Dendritic cell treated with granulocyte-macrophage colony-stimulating factor and Interleukin-4, amounts not matched to agents 40 ng/mL and 50 ng/mL, for 4 days (primary cell): ENCODE results near the gene CHEK1.

Experiments
- H3K27ac Mint-ChIP-seq: one replicate; pipeline ENCODE4 v1.8.0; 2022; ENCODE audit warnings: mild to moderate bottlenecking, mixed read lengths
- H3K27me3 Mint-ChIP-seq: one replicate; pipeline ENCODE4 v1.8.0; 2022; ENCODE audit warnings: mild to moderate bottlenecking, mixed read lengths
- H3K36me3 Mint-ChIP-seq: one replicate; pipeline ENCODE4 v1.8.0; 2022; ENCODE audit warnings: low read depth, mixed read lengths
- H3K4me1 Mint-ChIP-seq: one replicate; pipeline ENCODE4 v1.8.0; 2022; ENCODE audit warnings: low read depth, mixed read lengths
- H3K4me3 Mint-ChIP-seq: one replicate; pipeline ENCODE4 v1.8.0; 2022; ENCODE audit warnings: mild to moderate bottlenecking, moderate library complexity, mixed read lengths
- H3K9me3 Mint-ChIP-seq: one replicate; pipeline ENCODE4 v1.8.0; 2022; ENCODE audit warnings: mixed read lengths
- intact Hi-C: fragments of 100-400 bp; cut with micrococcal nuclease; formaldehyde crosslinking; loops from one replicate; pipeline ENCODE4 v1.15.0; 2022

CHEK1 gene

DNA sequence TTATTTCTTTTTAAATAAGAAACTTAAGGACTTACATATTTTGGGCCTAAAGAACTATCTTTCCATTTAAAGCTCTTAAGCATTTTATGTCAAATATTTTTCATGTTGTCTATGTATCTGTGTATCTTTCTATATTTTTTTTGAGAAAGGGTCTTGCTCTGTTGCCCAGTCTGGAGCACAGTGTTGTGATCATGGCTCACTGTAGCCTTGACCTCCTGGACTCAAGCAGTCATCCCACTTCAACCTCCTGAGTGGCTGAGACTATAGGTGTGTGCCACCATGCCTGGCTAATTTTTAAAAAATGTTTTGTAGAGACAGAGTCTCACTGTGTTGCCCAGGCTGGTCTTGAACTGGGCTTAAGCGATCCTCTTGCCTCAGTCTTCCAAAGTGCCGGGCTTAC is 24.3 kb upstream of the CHEK1 start:
- H3K27ac Mint-ChIP-seq = no peak overlapping the region
- no peaks in the 10 kb centered on the region for H3K9me3 Mint-ChIP-seq
- H3K4me3 Mint-ChIP-seq = no peak overlapping the region
- H3K36me3 Mint-ChIP-seq = peaks cover 95% of the 10 kb centered on the region
- intact Hi-C loops = no loop called here
- no peaks in the 10 kb centered on the region for H3K27me3 Mint-ChIP-seq
- H3K4me1 Mint-ChIP-seq = peaks cover 23% of the 10 kb centered on the region

DNA sequence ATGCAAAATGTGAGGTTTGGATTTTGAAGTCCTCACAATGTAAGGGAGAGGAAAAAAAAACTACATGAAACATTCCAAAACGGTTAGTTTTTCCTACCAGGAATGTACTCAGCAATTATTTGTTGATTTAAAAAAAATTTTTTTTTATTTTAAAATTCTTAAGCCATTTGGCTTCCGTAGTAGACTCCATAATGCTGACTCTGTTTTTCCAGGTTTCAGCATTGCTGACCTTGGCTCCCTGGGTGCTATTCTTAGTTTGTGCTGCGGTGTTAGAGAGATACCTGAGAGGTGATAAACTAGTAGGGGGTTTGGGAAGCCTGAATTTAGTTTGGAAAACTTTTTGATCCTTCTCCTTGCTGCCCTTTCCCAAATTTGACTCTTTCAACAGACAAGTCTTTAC is 21.8 kb upstream of the CHEK1 start:
- H3K36me3 Mint-ChIP-seq = peaks cover 95% of the 10 kb centered on the region
- no peak overlapping the region for H3K27ac Mint-ChIP-seq
- no peaks in the 10 kb centered on the region for H3K9me3 Mint-ChIP-seq
- H3K4me3 Mint-ChIP-seq = no peak overlapping the region
- intact Hi-C loops = no loop called here
- H3K4me1 Mint-ChIP-seq = peaks cover 9% of the 10 kb centered on the region
- no peaks in the 10 kb centered on the region for H3K27me3 Mint-ChIP-seq

GRCh38 chr11:125605417-125605816 is 19.5 kb upstream of the CHEK1 start:
- peaks cover 97% of the 10 kb centered on the region for H3K36me3 Mint-ChIP-seq
- H3K9me3 Mint-ChIP-seq = no peaks in the 10 kb centered on the region
- H3K27me3 Mint-ChIP-seq = no peaks in the 10 kb centered on the region
- no peak overlapping the region for H3K4me3 Mint-ChIP-seq
- no peaks in the 10 kb centered on the region for H3K4me1 Mint-ChIP-seq
- intact Hi-C loops = no loop called here
- no peak overlapping the region for H3K27ac Mint-ChIP-seq

GRCh38 chr11:125609545-125609944 is 15.4 kb upstream of the CHEK1 start:
- no peak overlapping the region for H3K27ac Mint-ChIP-seq

GRCh38 chr11:125618383-125618782 is 6.6 kb upstream of the CHEK1 start:
- Mint-ChIP-seq H3K36me3 (peaks cover 89% of the 10 kb centered on the region), H3K27me3 (no peaks in the 10 kb centered on the region), H3K27ac (no peak overlapping the region), H3K4me3 (no peak overlapping the region), H3K4me1 (no peaks in the 10 kb centered on the region), H3K9me3 (no peaks in the 10 kb centered on the region)
- intact Hi-C loops = no loop called here

More at GRCh38 chr11:125609545-125609944, 15.4 kb upstream of the CHEK1 start:
- no peaks in the 10 kb centered on the region for H3K27me3 Mint-ChIP-seq
- H3K36me3 Mint-ChIP-seq = peaks cover 99% of the 10 kb centered on the region
- H3K4me3 Mint-ChIP-seq = no peak overlapping the region
- no peaks in the 10 kb centered on the region for H3K9me3 Mint-ChIP-seq
- H3K4me1 Mint-ChIP-seq = no peaks in the 10 kb centered on the region
- intact Hi-C loops = no loop called here

- Mint-ChIP-seq H3K4me1 (peaks cover 22% of the 10 kb centered on the region), H3K27ac (no peak overlapping the region), H3K9me3 (no peaks in the 10 kb centered on the region), H3K36me3 (peaks cover 66% of the 10 kb centered on the region), H3K4me3 (no peak overlapping the region), H3K27me3 (no peaks in the 10 kb centered on the region)
- intact Hi-C loops = no loop called here
Observed at GRCh38 chr11:125621995-125622394, 3.0 kb upstream of the CHEK1 start.

- H3K9me3 Mint-ChIP-seq = no peaks in the 10 kb centered on the region
- no peak overlapping the region for H3K27ac Mint-ChIP-seq
- peaks cover 22% of the 10 kb centered on the region for H3K4me1 Mint-ChIP-seq
- peaks cover 59% of the 10 kb centered on the region for H3K36me3 Mint-ChIP-seq
- no peak overlapping the region for H3K4me3 Mint-ChIP-seq
- intact Hi-C loops = no loop called here
- no peaks in the 10 kb centered on the region for H3K27me3 Mint-ChIP-seq
Observed at GRCh38 chr11:125623064-125623463, 1.9 kb upstream of the CHEK1 start.

- intact Hi-C loops = loop anchor here (1.0 to 5.0 kb wide), 4 partner anchors 33 to 262 kb away; partner anchors contain the start of genes EI24, HYLS1 and STT3A
- Mint-ChIP-seq H3K27me3 (no peaks in the 10 kb centered on the region), H3K9me3 (no peaks in the 10 kb centered on the region), H3K27ac (peak overlapping the region; percentile 97), H3K36me3 (peaks cover 37% of the 10 kb centered on the region), H3K4me3 (peak overlapping the region; percentile 100), H3K4me1 (peaks cover 22% of the 10 kb centered on the region)
Observed at GRCh38 chr11:125625225-125625629, 264 bp downstream of the CHEK1 start.

DNA sequence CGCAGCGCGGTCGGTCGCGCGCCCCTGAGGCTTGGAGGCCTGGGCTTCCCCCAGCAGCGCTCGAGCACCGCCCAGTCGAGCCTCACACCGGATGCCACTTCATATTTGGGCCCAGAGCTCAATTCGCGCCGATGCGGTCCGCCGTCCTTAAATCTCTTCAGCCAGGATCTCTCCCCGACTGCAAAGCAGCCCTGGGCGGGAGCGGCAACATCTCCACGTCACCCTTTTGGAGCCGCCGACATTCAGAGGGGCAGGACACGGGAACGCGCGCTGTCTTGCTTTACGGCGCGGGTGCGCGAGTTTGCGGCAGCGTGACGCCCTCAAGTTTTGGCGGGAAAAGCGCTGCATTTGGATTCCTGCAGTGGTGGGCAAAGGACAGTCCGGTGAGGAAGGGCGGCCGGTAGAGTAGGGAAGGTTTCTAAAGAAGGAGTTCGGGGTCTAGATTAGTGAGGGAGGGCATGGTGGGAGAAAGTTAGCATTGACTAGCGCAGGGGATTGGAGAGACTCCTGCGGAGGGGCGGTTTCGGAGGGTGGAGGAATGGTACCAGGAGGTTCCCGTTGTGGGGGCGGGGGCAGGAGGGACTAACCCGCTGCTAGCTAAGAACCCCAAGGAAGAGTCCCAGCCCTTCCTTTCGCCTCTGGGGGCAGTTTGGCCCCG is 796 bp downstream of the CHEK1 start:
- no peaks in the 10 kb centered on the region for H3K27me3 Mint-ChIP-seq
- H3K4me1 Mint-ChIP-seq = peaks cover 22% of the 10 kb centered on the region
- peak overlapping the region; percentile 97 for H3K27ac Mint-ChIP-seq
- intact Hi-C loops = loop anchor here (1.0 to 5.0 kb wide), 4 partner anchors 33 to 262 kb away; partner anchors contain the start of genes EI24, HYLS1 and STT3A
- no peaks in the 10 kb centered on the region for H3K9me3 Mint-ChIP-seq
- peaks cover 32% of the 10 kb centered on the region for H3K36me3 Mint-ChIP-seq
- H3K4me3 Mint-ChIP-seq = peak overlapping the region; percentile 100

DNA sequence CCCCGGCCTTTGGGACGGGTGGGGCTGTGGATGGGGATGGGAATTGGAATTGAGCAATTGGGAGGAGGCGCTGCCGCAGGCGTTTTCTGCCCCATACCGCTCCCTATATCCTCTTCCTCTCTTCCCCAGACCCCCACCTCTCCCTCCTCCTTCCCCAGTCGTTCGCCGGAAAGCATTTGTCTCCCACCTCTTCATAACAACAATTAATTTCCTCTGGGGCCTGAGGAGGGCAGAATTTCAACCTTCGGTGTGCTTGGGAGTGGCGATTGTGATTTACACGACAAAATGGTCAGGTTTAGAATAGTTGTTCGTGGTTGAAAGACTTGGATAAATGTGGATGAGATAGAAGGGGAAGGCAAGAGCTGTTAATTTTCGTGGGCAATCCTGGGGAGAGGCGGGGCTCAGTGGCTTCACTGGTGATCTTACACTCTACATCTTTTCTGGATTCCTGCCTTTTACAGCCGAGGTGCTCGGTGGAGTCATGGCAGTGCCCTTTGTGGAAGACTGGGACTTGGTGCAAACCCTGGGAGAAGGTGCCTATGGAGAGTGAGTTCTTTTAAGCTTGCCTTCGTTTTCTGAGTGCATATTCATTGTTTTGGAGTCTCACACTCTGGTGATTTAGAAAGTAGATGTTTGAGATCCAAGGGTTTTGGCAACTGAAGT is 1.5 kb downstream of the CHEK1 start:
- H3K4me1 Mint-ChIP-seq = peaks cover 22% of the 10 kb centered on the region
- intact Hi-C loops = loop anchor here (5.0 kb wide), 3 partner anchors 34 to 261 kb away; partner anchors contain the start of genes HYLS1 and STT3A
- peak overlapping the region; percentile 100 for H3K4me3 Mint-ChIP-seq
- peaks cover 25% of the 10 kb centered on the region for H3K36me3 Mint-ChIP-seq
- H3K27ac Mint-ChIP-seq = peak overlapping the region; percentile 97
- H3K27me3 Mint-ChIP-seq = no peaks in the 10 kb centered on the region
- H3K9me3 Mint-ChIP-seq = no peaks in the 10 kb centered on the region

GRCh38 chr11:125627236-125627910 is 2.4 kb downstream of the CHEK1 start:
- Mint-ChIP-seq H3K4me3 (no peak overlapping the region), H3K9me3 (no peaks in the 10 kb centered on the region), H3K36me3 (peaks cover 17% of the 10 kb centered on the region), H3K27ac (no peak overlapping the region), H3K4me1 (peaks cover 22% of the 10 kb centered on the region), H3K27me3 (no peaks in the 10 kb centered on the region)
- intact Hi-C loops = loop anchor here (5.0 kb wide), 3 partner anchors 35 to 260 kb away; partner anchors contain the start of genes HYLS1 and STT3A

DNA sequence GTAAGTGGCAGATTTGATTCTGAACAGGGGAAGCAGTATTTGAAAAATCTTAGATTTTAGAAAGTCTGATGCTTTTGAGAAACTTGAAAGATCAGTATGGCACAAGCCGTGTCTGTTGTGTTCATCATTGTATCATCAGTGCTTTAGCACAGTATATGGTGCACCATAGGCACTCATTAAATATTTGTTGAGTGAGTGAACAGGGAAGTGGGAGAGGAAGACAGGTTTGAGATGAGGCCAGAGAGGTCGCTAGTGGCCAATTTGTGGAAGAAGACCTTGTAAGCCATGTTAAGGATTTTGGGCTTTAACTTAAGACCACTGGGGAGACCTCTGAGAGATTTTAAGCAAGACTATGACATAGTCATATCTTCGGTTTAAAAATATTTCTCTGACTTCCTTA is 12.9 kb downstream of the CHEK1 start:
- intact Hi-C loops = no loop called here
- Mint-ChIP-seq H3K27ac (no peak overlapping the region), H3K27me3 (no peaks in the 10 kb centered on the region), H3K4me3 (no peak overlapping the region), H3K9me3 (no peaks in the 10 kb centered on the region), H3K4me1 (no peaks in the 10 kb centered on the region), H3K36me3 (peaks cover 10% of the 10 kb centered on the region)

DNA sequence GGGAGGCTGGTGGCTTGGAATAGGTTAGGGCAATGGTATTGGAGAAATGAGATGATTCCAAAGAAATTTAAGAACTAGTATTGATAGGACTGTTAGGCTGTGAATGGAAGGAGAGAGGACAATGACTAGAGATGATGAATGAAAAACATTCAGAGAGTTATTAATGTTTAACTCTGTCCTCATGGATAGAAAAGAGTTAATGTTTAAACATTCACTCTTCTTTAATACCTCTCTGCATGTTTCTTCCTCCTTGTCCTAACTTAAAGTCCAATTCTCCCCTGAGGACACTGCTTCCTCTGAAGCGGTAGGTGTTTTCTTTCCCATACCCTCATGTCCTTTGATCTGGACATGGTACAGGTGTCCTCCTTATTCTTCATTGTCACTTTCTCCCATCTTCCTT is 13.4 kb downstream of the CHEK1 start:
- Mint-ChIP-seq H3K27me3 (no peaks in the 10 kb centered on the region), H3K4me1 (no peaks in the 10 kb centered on the region), H3K36me3 (peaks cover 10% of the 10 kb centered on the region), H3K27ac (no peak overlapping the region), H3K4me3 (no peak overlapping the region), H3K9me3 (no peaks in the 10 kb centered on the region)
- intact Hi-C loops = no loop called here

GRCh38 chr11:125645871-125646270 is 20.9 kb downstream of the CHEK1 start:
- no peaks in the 10 kb centered on the region for H3K9me3 Mint-ChIP-seq
- H3K4me1 Mint-ChIP-seq = no peaks in the 10 kb centered on the region
- intact Hi-C loops = no loop called here
- no peaks in the 10 kb centered on the region for H3K36me3 Mint-ChIP-seq
- H3K27ac Mint-ChIP-seq = no peak overlapping the region
- H3K4me3 Mint-ChIP-seq = no peak overlapping the region
- no peaks in the 10 kb centered on the region for H3K27me3 Mint-ChIP-seq
